ENCODE measurements around the gene ATP6AP1.
A peak's percentile ranks its signal among the peaks of the same experiment; 100 is the strongest.

Gene ATP6AP1

DNA sequence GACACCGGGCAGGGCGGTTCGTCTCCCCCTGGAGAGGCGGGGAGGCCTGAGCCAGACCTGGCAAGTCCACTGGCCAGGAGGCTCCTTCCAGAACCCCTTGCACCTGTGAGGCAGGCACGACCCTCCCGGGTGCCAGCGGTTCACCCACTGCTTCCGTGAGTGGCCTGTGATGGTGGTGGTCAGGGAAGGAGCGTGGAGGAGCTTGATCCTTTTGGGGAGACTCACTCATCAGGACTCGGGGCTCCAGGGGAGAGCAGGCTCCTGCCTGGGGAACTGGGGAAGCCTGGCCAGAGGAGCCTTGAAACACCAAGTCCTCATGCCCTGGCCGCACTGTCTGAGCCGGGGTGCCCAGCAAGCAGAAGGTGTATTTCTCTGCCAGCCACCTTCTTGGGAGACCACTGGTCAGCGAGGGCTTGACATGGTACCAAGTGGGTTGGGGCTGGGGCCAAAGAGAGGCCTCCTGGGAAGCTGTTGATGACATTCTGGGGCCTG lies 16.3 kb downstream of the ATP6AP1 start:
- Histone ChIP-seq H3K36me3 (ENCODE audit: low read length) (no peaks in the 10 kb centered on the region), H3K9me2 (replicated peaks; ENCODE audit: insufficient read depth, low read length) (no peaks in the 10 kb centered on the region), H3K27ac (ENCODE audit: low read depth, low read length) (no peak overlapping the region), H3K79me2 (ENCODE audit: insufficient read depth, low read length) (no peaks in the 10 kb centered on the region; the same call in 1 of the 2 replicates), H3K9ac (ENCODE audit: low read length) (peak overlapping the region; percentile 86), H2AFZ (ENCODE audit: low read depth, low read length, severe bottlenecking) (no peak overlapping the region), H3K4me2 (ENCODE audit: low read depth, low read length, poor library complexity, severe bottlenecking) (peak overlapping the region; percentile 72), H3K4me3 (ENCODE audit: insufficient read depth, low read length, poor library complexity, severe bottlenecking) (peak overlapping the region; percentile 66), H3K27me3 (ENCODE audit: low read length) (no peaks in the 10 kb centered on the region), H3F3A (ENCODE audit: insufficient read depth) (0 out of 2 replicates have a peak, but pooled peaks cover 5% of the 10 kb centered on the region), H4K20me1 (ENCODE audit: low read depth, low read length) (no peaks in the 10 kb centered on the region), H3K9me3 (ENCODE audit: insufficient read depth, low read length) (no peaks in the 10 kb centered on the region)
- TF ChIP-seq EZH2phosphoT487 (conservative IDR thresholded peaks at IDR 0.05; ENCODE audit: low read length) (no peak), CTCF (IDR thresholded peaks at IDR 0.05; ENCODE audit: insufficient read depth, low read length, poor library complexity, severe bottlenecking) (no peak)

- TF ChIP-seq EZH2phosphoT487 (conservative IDR thresholded peaks at IDR 0.05; ENCODE audit: low read length) (no peak), CTCF (IDR thresholded peaks at IDR 0.05; ENCODE audit: insufficient read depth, low read length, poor library complexity, severe bottlenecking) (no peak)
- Histone ChIP-seq H3K79me2 (ENCODE audit: insufficient read depth, low read length) (no peaks in the 10 kb centered on the region; the same call in 1 of the 2 replicates), H2AFZ (ENCODE audit: low read depth, low read length, severe bottlenecking) (no peak overlapping the region), H3K27ac (ENCODE audit: low read depth, low read length) (no peak overlapping the region), H3K36me3 (ENCODE audit: low read length) (no peaks in the 10 kb centered on the region), H3K27me3 (ENCODE audit: low read length) (no peaks in the 10 kb centered on the region), H3K4me2 (ENCODE audit: low read depth, low read length, poor library complexity, severe bottlenecking) (no peak overlapping the region), H3K9ac (ENCODE audit: low read length) (no peak overlapping the region), H3K4me3 (ENCODE audit: insufficient read depth, low read length, poor library complexity, severe bottlenecking) (no peak overlapping the region), H4K20me1 (ENCODE audit: low read depth, low read length) (no peaks in the 10 kb centered on the region), H3F3A (ENCODE audit: insufficient read depth) (0 out of 2 replicates have a peak, but pooled peaks cover 5% of the 10 kb centered on the region), H3K9me3 (ENCODE audit: insufficient read depth, low read length) (no peaks in the 10 kb centered on the region), H3K9me2 (replicated peaks; ENCODE audit: insufficient read depth, low read length) (no peaks in the 10 kb centered on the region)
These were observed 17.3 kb downstream of the ATP6AP1 start for GRCh38 chrX:154445776-154446175.

DNA sequence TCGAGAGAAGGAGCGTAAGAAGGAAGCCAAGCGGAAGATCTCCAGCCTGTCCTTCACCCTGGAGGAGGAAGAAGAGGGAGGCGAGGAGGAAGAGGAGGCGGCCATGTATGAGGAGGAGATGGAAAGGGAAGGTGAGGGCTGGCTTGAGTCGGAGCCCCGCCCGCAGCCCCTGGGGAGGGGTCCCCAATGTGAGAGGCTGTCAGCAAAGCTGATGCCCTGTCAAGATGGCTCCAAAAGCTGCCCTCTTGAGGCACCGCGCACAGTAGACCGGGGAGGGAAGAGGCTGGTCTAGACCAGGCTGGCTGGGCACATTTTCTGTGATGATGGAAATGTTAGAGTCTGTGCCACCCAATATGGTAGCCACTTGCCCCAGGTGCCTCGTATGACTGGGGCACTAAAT lies 18.0 kb downstream of the ATP6AP1 start:
- Histone ChIP-seq H3K79me2 (ENCODE audit: insufficient read depth, low read length) (no peaks in the 10 kb centered on the region; the same call in 1 of the 2 replicates), H3F3A (ENCODE audit: insufficient read depth) (0 out of 2 replicates have a peak, but pooled peaks cover 5% of the 10 kb centered on the region), H2AFZ (ENCODE audit: low read depth, low read length, severe bottlenecking) (no peak overlapping the region), H3K27ac (ENCODE audit: low read depth, low read length) (no peak overlapping the region), H3K4me3 (ENCODE audit: insufficient read depth, low read length, poor library complexity, severe bottlenecking) (no peak overlapping the region), H3K36me3 (ENCODE audit: low read length) (no peaks in the 10 kb centered on the region), H3K27me3 (ENCODE audit: low read length) (no peaks in the 10 kb centered on the region), H4K20me1 (ENCODE audit: low read depth, low read length) (no peaks in the 10 kb centered on the region), H3K4me2 (ENCODE audit: low read depth, low read length, poor library complexity, severe bottlenecking) (no peak overlapping the region), H3K9me2 (replicated peaks; ENCODE audit: insufficient read depth, low read length) (no peaks in the 10 kb centered on the region), H3K9ac (ENCODE audit: low read length) (no peak overlapping the region), H3K9me3 (ENCODE audit: insufficient read depth, low read length) (no peaks in the 10 kb centered on the region)
- TF ChIP-seq CTCF (IDR thresholded peaks at IDR 0.05; ENCODE audit: insufficient read depth, low read length, poor library complexity, severe bottlenecking), result no peak
- no peak for TF ChIP-seq EZH2phosphoT487 (conservative IDR thresholded peaks at IDR 0.05; ENCODE audit: low read length)
